ENCODE results near the gene MANSC1. TPM values are rescaled to one million over a fixed set of nuclear protein-coding genes. Genes with fewer than 3 reads are reported as not detected.

The MANSC1 gene
- total RNA-seq, 1 donor from 2014 or later, result 2.9 TPM

DNA sequence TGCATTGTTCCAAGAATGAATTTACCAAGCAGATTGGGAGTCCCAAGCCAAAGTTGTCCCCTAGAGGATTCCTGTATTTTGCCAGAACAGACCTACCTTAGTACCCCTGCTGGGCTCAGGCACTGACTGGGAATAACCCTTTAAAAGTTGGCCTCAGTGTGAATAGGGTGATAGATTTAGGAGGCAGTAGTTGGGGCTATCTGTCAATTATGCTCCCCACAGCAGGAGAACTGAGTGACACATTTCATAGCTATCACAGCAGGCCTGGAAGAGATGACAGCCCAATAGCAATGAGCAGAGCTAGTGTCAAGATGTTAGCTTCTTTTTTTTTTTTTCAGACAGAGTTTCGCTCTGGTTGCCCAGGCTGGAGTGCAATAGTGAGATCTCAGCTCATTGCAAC lies 68.9 kb downstream of the MANSC1 start:
- Mint-ChIP-seq H3K4me1 (ENCODE audit: low read depth, unreplicated experiment) (peaks cover 8% of the 10 kb centered on the region), H3K27me3 (ENCODE audit: low read depth, unreplicated experiment) (no peaks in the 10 kb centered on the region), H3K36me3 (ENCODE audit: low read depth, unreplicated experiment) (no peaks in the 10 kb centered on the region), H3K27ac (ENCODE audit: unreplicated experiment) (no peak overlapping the region), H3K9me3 (ENCODE audit: unreplicated experiment) (peaks cover 4% of the 10 kb centered on the region), H3K4me3 (ENCODE audit: unreplicated experiment) (no peak overlapping the region)
- TF ChIP-seq EZH2 (IDR thresholded peaks at IDR 0.05; ENCODE audit: insufficient read depth, low read length), result no peak
- TF ChIP-seq, protein P1, sequence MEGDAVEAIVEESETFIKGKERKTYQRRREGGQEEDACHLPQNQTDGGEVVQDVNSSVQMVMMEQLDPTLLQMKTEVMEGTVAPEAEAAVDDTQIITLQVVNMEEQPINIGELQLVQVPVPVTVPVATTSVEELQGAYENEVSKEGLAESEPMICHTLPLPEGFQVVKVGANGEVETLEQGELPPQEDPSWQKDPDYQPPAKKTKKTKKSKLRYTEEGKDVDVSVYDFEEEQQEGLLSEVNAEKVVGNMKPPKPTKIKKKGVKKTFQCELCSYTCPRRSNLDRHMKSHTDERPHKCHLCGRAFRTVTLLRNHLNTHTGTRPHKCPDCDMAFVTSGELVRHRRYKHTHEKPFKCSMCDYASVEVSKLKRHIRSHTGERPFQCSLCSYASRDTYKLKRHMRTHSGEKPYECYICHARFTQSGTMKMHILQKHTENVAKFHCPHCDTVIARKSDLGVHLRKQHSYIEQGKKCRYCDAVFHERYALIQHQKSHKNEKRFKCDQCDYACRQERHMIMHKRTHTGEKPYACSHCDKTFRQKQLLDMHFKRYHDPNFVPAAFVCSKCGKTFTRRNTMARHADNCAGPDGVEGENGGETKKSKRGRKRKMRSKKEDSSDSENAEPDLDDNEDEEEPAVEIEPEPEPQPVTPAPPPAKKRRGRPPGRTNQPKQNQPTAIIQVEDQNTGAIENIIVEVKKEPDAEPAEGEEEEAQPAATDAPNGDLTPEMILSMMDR (IDR thresholded peaks at IDR 0.05; ENCODE audit: insufficient read depth, low read depth, low read length), result no peak
- no peak overlapping the region for H3K4me3 ChIP-seq (ENCODE audit: insufficient read depth, low read depth, low read length)
- H3K27me3 ChIP-seq (ENCODE audit: insufficient read depth, low read length), result no peaks in the 10 kb centered on the region
- H4K20me1 ChIP-seq (ENCODE audit: insufficient read depth, low read length), result no peaks in the 10 kb centered on the region
- no peaks in the 10 kb centered on the region for H3K9me3 ChIP-seq (ENCODE audit: insufficient read depth, low read depth, low read length)
- H3K79me2 ChIP-seq (ENCODE audit: insufficient read depth, low read length), result no peaks in the 10 kb centered on the region
- H3K27ac ChIP-seq (ENCODE audit: low read depth, low read length), result no peak overlapping the region
- no peak overlapping the region for H3K9ac ChIP-seq (ENCODE audit: low read length)
- no peak overlapping the region for H3K4me2 ChIP-seq (ENCODE audit: low read length)
- peaks cover 8% of the 10 kb centered on the region for H3K4me1 ChIP-seq (ENCODE audit: insufficient read depth, low read length)
- FAIRE-seq (no peak), DNase-seq (ENCODE audit: low read depth) (no peak)
- H2AFZ ChIP-seq (ENCODE audit: low read depth, low read length), result no peak overlapping the region
- H3K36me3 ChIP-seq (ENCODE audit: insufficient read depth, low read length), result no peaks in the 10 kb centered on the region

DNA sequence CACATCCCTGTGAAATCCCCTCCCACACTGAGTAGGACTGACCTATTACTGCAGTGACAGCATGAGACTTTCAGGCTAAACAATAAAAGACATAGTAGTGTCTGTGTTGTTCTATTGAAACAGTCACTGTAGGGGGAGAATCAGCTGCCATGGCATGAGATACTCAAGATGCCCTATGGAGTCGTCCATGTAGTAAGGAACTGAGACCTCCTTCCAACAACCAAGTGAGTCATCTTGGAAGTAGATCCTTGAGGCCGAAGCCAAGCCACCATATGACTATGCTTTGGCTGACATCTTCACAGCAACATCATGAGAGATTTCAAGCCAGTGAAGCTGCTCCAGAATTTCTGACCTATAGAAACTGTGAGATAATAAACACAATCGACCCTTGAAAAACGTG lies 71.1 kb downstream of the MANSC1 start:
- Histone ChIP-seq H3K4me2 (ENCODE audit: low read length) (no peak overlapping the region), H4K20me1 (ENCODE audit: insufficient read depth, low read length) (no peaks in the 10 kb centered on the region), H3K9ac (ENCODE audit: low read length) (no peak overlapping the region), H3K27me3 (ENCODE audit: insufficient read depth, low read length) (no peaks in the 10 kb centered on the region), H2AFZ (ENCODE audit: low read depth, low read length) (no peak overlapping the region), H3K79me2 (ENCODE audit: insufficient read depth, low read length) (no peaks in the 10 kb centered on the region), H3K27ac (ENCODE audit: low read depth, low read length) (no peak overlapping the region), H3K4me1 (ENCODE audit: insufficient read depth, low read length) (peaks cover 8% of the 10 kb centered on the region), H3K36me3 (ENCODE audit: insufficient read depth, low read length) (no peaks in the 10 kb centered on the region), H3K9me3 (ENCODE audit: insufficient read depth, low read depth, low read length) (no peaks in the 10 kb centered on the region), H3K4me3 (ENCODE audit: insufficient read depth, low read depth, low read length) (no peak overlapping the region)
- Mint-ChIP-seq H3K9me3 (ENCODE audit: unreplicated experiment) (peaks cover 4% of the 10 kb centered on the region), H3K27ac (ENCODE audit: unreplicated experiment) (no peak overlapping the region), H3K4me3 (ENCODE audit: unreplicated experiment) (no peak overlapping the region), H3K4me1 (ENCODE audit: low read depth, unreplicated experiment) (peaks cover 8% of the 10 kb centered on the region), H3K27me3 (ENCODE audit: low read depth, unreplicated experiment) (no peaks in the 10 kb centered on the region), H3K36me3 (ENCODE audit: low read depth, unreplicated experiment) (no peaks in the 10 kb centered on the region)
- DNase-seq (ENCODE audit: low read depth), result peak; percentile 70
- no peak for FAIRE-seq
- no peak for TF ChIP-seq EZH2 (IDR thresholded peaks at IDR 0.05; ENCODE audit: insufficient read depth, low read length)
- TF ChIP-seq, protein P1 (IDR thresholded peaks at IDR 0.05; ENCODE audit: insufficient read depth, low read depth, low read length), result no peak

Other genes starting within 250 kb of the MANSC1 start
- gene LRP6, start 83.2 kb downstream of the MANSC1 start, total RNA-seq, result 40.9 and 45.8 TPM in 2 replicates
- 8.1 and 10.4 TPM in 2 replicates for gene BORCS5, start 6.8 kb upstream of the MANSC1 start, total RNA-seq
- 21.4 and 24.2 TPM in 2 replicates for gene DUSP16, start 212.6 kb upstream of the MANSC1 start, total RNA-seq

Measured in astrocyte (in vitro differentiated cells and primary cell).